Measurements from ENCODE around the gene HERC4.

The HERC4 gene

GRCh38 chr10:67971311-67971710 is 103.8 kb downstream of the HERC4 start:
- TF ChIP-seq GATA2 (IDR thresholded peaks at IDR 0.05; ENCODE audit: low read depth, low read length) (no peak), GATA3 (IDR thresholded peaks at IDR 0.05; ENCODE audit: low read depth, low read length) (no peak)

- TF ChIP-seq GATA2 (IDR thresholded peaks at IDR 0.05; ENCODE audit: low read depth, low read length) = no peak
- no peak for TF ChIP-seq GATA3 (IDR thresholded peaks at IDR 0.05; ENCODE audit: low read depth, low read length)
These were observed 105.2 kb downstream of the HERC4 start for GRCh38 chr10:67969875-67970274.

GRCh38 chr10:67965456-67965855 is 109.6 kb downstream of the HERC4 start:
- TF ChIP-seq GATA2 (IDR thresholded peaks at IDR 0.05; ENCODE audit: low read depth, low read length) (no peak), GATA3 (IDR thresholded peaks at IDR 0.05; ENCODE audit: low read depth, low read length) (no peak)

- TF ChIP-seq GATA3 (IDR thresholded peaks at IDR 0.05; ENCODE audit: low read depth, low read length) (no peak), GATA2 (IDR thresholded peaks at IDR 0.05; ENCODE audit: low read depth, low read length) (no peak)
These were observed 115.1 kb downstream of the HERC4 start for GRCh38 chr10:67959839-67960476.

- TF ChIP-seq GATA3 (IDR thresholded peaks at IDR 0.05; ENCODE audit: low read depth, low read length) (no peak), GATA2 (IDR thresholded peaks at IDR 0.05; ENCODE audit: low read depth, low read length) (no peak)
These were observed 119.5 kb downstream of the HERC4 start for GRCh38 chr10:67955614-67956013.

- no peak for TF ChIP-seq GATA3 (IDR thresholded peaks at IDR 0.05; ENCODE audit: low read depth, low read length)
- TF ChIP-seq GATA2 (IDR thresholded peaks at IDR 0.05; ENCODE audit: low read depth, low read length) = no peak
These were observed 131.2 kb downstream of the HERC4 start for GRCh38 chr10:67943917-67944316.

- TF ChIP-seq GATA3 (IDR thresholded peaks at IDR 0.05; ENCODE audit: low read depth, low read length) (no peak), GATA2 (IDR thresholded peaks at IDR 0.05; ENCODE audit: low read depth, low read length) (no peak)
These were observed 138.7 kb downstream of the HERC4 start for GRCh38 chr10:67936416-67936815.

- TF ChIP-seq GATA3 (IDR thresholded peaks at IDR 0.05; ENCODE audit: low read depth, low read length) = no peak
- TF ChIP-seq GATA2 (IDR thresholded peaks at IDR 0.05; ENCODE audit: low read depth, low read length) = no peak
These were observed 139.9 kb downstream of the HERC4 start for GRCh38 chr10:67935223-67935622.

GRCh38 chr10:67934336-67934735 is 140.7 kb downstream of the HERC4 start:
- TF ChIP-seq GATA3 (IDR thresholded peaks at IDR 0.05; ENCODE audit: low read depth, low read length) = no peak
- TF ChIP-seq GATA2 (IDR thresholded peaks at IDR 0.05; ENCODE audit: low read depth, low read length) = no peak

GRCh38 chr10:67933199-67933598 is 141.9 kb downstream of the HERC4 start:
- TF ChIP-seq GATA2 (IDR thresholded peaks at IDR 0.05; ENCODE audit: low read depth, low read length) (no peak), GATA3 (IDR thresholded peaks at IDR 0.05; ENCODE audit: low read depth, low read length) (no peak)

GRCh38 chr10:67926951-67927350 is 148.1 kb downstream of the HERC4 start:
- TF ChIP-seq GATA2 (IDR thresholded peaks at IDR 0.05; ENCODE audit: low read depth, low read length) (no peak), GATA3 (IDR thresholded peaks at IDR 0.05; ENCODE audit: low read depth, low read length) (no peak)

GRCh38 chr10:67925449-67926005 is 149.6 kb downstream of the HERC4 start:
- no peak for TF ChIP-seq GATA3 (IDR thresholded peaks at IDR 0.05; ENCODE audit: low read depth, low read length)
- no peak for TF ChIP-seq GATA2 (IDR thresholded peaks at IDR 0.05; ENCODE audit: low read depth, low read length)

- TF ChIP-seq GATA3 (IDR thresholded peaks at IDR 0.05; ENCODE audit: low read depth, low read length) = no peak
- TF ChIP-seq GATA2 (IDR thresholded peaks at IDR 0.05; ENCODE audit: low read depth, low read length) = no peak
These were observed 150.9 kb downstream of the HERC4 start for GRCh38 chr10:67924136-67924535.

GRCh38 chr10:67923551-67923950 is 151.5 kb downstream of the HERC4 start:
- TF ChIP-seq GATA3 (IDR thresholded peaks at IDR 0.05; ENCODE audit: low read depth, low read length) = no peak
- TF ChIP-seq GATA2 (IDR thresholded peaks at IDR 0.05; ENCODE audit: low read depth, low read length) = no peak

- TF ChIP-seq GATA3 (IDR thresholded peaks at IDR 0.05; ENCODE audit: low read depth, low read length) (no peak), GATA2 (IDR thresholded peaks at IDR 0.05; ENCODE audit: low read depth, low read length) (no peak)
These were observed 154.0 kb downstream of the HERC4 start for GRCh38 chr10:67921065-67921464.
